GM12864 (cell line): ENCODE results near the gene PDGFD.
A peak's percentile ranks its signal among the peaks of the same experiment; 100 is the strongest.

Source experiments
- DNase-seq: peaks from one replicate; pipeline ENCODE4 v3.0.0-alpha.2; 2011; ENCODE audit warnings: low read depth
- H3K4me3 ChIP-seq: 2 replicates; pipeline ENCODE4 v1.5.1; 2011; ENCODE audit warnings: mild to moderate bottlenecking, low read depth, low read length, control low read depth
- TF ChIP-seq, protein P1 (sequence below): IDR thresholded peaks from 2 replicates; pipeline ENCODE4 v1.5.1; 2011; ENCODE audit warnings: low read depth, mild to moderate bottlenecking, moderate library complexity, low read length, control low read depth, inconsistent platforms; ENCODE audit errors: missing control alignments

PDGFD gene

DNA sequence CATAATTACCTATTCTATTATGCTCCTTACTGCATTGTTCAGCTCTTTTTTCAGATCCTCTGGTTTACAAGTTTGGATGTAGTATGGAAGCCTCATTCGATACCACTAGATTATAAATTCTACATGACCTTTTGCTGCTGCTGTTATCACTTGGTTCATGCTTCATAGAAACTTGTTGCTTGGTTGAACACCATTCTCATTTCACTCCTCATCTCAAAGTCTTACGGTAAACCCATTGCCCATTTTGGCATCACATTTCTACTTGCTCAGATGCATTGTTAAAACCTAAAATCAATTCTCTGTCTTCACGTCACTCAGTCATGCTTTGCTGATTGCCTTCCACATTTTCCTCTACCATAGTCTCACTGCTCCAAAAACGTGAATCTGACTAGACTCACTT, 283.0 kb downstream of the PDGFD start:
- TF ChIP-seq, protein P1, sequence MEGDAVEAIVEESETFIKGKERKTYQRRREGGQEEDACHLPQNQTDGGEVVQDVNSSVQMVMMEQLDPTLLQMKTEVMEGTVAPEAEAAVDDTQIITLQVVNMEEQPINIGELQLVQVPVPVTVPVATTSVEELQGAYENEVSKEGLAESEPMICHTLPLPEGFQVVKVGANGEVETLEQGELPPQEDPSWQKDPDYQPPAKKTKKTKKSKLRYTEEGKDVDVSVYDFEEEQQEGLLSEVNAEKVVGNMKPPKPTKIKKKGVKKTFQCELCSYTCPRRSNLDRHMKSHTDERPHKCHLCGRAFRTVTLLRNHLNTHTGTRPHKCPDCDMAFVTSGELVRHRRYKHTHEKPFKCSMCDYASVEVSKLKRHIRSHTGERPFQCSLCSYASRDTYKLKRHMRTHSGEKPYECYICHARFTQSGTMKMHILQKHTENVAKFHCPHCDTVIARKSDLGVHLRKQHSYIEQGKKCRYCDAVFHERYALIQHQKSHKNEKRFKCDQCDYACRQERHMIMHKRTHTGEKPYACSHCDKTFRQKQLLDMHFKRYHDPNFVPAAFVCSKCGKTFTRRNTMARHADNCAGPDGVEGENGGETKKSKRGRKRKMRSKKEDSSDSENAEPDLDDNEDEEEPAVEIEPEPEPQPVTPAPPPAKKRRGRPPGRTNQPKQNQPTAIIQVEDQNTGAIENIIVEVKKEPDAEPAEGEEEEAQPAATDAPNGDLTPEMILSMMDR, result no peak
- H3K4me3 ChIP-seq, result no peak overlapping the region
- no peak for DNase-seq

DNA sequence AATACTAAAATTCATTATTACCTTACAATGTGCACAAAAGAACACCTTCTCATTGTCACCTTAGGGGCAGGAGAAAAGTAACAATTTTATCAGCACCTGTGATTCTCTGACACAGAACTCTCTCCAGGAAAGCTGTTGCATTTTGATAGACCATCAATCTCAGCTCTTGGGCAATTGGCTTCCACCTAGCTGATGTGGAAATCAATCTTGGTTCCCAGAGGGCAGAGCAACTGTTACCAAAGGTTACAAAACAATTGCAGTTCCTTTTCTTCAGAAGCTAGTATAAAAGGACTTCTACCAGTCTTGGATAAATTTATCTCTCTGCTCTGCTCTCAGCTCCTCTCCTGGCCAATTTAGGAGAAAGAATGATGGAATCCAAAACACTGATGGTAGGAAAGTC, 285.3 kb downstream of the PDGFD start:
- TF ChIP-seq, protein P1, result no peak
- DNase-seq, result no peak
- H3K4me3 ChIP-seq, result no peak overlapping the region

DNA sequence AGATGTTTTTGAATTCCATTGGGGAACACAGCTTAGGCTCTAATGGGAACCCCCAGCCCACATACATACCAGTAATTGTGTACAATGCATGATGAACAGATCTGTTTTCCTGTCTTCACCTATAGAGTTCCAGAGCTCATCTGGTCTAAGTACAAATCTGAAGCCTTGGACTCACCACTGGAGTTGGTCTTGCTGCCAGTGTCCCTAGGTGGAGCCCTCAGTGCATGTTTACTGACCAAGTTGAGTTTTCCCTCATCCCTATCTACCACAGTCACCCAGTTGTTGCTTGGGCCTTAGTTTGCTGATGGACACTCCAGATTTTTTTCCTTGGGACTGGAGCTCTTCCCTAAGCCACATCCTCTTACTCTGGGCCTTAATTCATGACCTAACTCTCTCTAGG, 286.7 kb downstream of the PDGFD start:
- TF ChIP-seq, protein P1, result peak; percentile 13
- H3K4me3 ChIP-seq, result no peak overlapping the region
- DNase-seq, result no peak

DNA sequence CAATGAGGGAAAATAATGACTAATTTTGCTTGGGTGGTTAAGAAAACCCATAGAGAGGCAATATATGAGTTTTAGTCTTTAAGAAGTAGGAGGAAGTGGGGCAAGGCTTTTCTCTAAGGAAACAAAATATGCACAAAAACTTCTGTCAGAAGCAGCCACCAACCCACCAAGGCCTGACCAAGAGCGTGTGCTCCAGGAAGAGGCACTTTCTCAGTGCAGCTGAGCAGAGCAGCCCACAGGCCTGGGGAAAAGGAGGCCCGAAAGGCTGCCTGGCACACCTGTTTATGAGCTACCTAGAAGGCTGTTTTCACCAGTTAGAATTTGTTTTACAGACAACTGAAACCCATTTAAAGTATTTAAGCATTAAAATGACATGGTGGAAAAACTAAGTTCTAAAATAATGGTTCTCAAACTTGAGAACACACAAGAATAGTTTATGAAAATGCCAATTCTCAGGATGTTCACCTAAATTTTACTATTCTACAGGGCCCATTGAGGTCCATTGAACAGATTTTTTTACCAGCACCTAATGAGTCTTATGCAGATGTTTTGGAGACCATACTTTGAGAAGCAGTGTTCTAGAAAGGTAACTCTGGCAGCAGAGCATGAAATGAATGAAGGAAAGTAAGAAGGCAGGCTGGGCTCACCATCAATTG, 288.0 kb downstream of the PDGFD start:
- TF ChIP-seq, protein P1, result no peak

DNA sequence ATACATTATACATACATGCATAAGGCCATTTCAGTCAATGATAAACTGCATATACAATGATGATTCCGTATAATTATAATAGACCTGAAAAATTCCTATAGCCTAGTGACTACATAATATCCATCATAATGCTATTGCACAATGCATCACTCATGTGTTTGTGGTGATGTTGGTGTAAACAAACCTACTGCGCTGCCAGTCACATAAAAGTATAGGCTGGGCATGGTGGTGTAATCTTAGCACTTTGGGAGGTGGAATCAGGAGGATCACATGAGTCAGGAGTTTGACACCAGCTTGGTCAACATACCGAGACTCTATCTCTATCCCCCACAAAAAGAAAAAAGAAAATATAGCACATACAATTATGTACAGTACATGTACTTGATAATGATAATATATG, 291.2 kb downstream of the PDGFD start:
- no peak for DNase-seq
- H3K4me3 ChIP-seq, result no peak overlapping the region
- TF ChIP-seq, protein P1, result no peak

More for the DNA sequence above, 288.0 kb downstream of the PDGFD start:
- no peak overlapping the region for H3K4me3 ChIP-seq
- DNase-seq, result peak; percentile 47

DNA sequence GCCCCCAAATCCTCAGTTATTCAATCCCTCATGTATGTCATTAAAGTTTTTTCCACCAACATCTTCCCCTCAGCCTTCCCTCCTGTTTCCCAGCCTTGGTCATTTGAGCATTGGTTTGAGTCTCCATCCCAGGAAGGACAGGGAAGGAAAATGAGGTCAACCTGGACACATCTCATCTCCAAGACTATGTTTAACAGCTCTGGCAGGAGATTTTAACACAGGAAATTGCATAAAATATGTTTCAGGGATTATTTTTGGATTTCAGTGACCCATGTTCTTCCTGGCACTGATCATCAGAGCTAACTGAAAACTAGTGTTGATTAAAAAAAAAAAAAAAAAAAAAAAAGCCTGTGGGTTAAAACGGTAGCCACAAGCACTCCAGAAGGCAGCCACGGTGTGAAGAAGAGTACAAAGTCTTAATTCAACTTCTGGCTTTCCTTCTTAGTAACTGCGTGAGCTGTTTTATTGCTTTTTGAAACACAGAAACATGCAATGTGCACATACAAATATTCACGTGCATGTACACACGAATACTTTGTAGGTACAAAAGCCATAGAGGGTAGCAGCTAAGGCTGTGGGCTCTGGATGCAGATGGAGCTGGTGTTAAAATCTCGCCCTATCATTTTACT, 291.9 kb downstream of the PDGFD start:
- no peak overlapping the region for H3K4me3 ChIP-seq
- DNase-seq, result no peak
- TF ChIP-seq, protein P1, result no peak
